ENCODE data around the gene OSTC.

Gene OSTC

DNA sequence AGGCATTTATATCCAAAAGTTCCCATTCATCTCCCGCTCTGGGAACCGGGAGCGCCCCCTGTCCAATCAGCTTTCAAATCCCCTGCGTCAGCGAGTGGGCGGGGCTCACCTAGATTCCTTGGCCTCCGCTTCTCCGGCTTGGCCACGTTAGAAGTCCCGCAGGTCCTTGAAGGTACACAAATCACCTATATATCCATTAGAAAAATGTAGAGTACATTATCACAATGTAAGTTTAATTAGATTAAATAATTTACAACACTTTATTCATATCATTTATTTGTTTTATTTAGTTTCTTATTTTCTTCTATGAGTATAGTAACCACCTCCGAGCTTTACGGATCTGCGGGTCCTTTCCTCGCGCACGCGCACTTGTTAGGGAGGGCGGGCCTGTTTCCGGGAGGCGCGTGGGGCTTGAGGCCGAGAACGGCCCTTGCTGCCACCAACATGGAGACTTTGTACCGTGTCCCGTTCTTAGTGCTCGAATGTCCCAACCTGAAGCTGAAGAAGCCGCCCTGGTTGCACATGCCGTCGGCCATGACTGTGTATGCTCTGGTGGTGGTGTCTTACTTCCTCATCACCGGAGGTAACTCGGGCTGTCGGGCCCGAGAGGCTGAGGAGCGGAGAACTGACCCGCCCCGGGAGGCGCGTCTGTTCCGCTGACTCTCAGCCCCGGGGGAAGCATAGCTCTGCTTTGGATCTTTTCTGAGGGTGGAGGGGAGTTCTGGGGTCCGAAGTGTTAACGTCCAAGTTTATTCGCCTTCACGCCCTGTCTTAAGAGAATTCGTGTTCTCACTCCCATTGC lies at the start of gene OSTC:
TSS of gene OSTC (plus strand) at position 388 of the 802 bp plus-strand sequence. CDS start at position 445, 57 bp downstream.
- TF ChIP-seq CTCF (IDR thresholded peaks at IDR 0.05; ENCODE audit: insufficient read depth, missing control alignments), result no peak
- DNase-seq (ENCODE audit: insufficient read length, low spot score), result peak; percentile 45
- no peak for FAIRE-seq

DNA sequence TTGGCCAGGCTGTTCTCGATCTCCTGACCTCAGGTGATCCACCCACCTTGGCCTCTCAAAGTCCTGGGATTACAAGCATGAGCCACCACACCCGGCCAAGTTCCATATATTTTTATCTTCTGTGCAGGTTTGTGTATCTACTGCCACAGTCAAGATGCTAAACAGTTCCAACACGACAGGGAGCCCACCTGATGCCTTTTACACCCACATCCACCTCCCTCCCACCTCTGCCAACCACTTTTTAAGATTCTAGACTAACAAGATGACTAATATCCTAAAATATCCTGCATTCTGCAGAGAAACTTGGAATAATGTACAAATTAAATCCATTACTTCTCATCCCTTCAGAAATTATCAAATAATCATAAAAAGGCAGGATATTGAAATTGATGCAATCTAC lies 49.3 kb upstream of the OSTC start:
- no peak for TF ChIP-seq CTCF (IDR thresholded peaks at IDR 0.05; ENCODE audit: insufficient read depth, missing control alignments)
- no peak for DNase-seq (ENCODE audit: insufficient read length, low spot score)
- FAIRE-seq, result no peak

DNA sequence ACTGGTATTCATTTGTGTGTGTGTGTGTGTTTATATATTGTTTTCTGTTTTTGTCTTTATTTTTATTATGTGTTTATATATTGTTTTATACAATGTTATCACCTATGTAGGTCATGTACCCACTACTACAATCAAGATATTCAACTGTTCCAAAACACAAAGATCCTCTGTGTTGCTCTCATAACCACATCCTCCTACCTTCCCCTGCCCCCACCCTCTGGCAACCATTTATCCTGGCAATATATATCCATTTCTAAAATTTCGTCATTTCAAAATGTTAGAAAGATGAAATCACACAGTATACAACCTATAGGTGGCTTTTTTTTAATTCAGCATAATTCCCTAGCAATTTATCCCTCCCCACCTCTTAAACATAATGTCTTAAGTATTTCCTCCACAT lies 48.9 kb upstream of the OSTC start:
- FAIRE-seq (no peak), DNase-seq (ENCODE audit: insufficient read length, low spot score) (no peak)
- no peak for TF ChIP-seq CTCF (IDR thresholded peaks at IDR 0.05; ENCODE audit: insufficient read depth, missing control alignments)

DNA sequence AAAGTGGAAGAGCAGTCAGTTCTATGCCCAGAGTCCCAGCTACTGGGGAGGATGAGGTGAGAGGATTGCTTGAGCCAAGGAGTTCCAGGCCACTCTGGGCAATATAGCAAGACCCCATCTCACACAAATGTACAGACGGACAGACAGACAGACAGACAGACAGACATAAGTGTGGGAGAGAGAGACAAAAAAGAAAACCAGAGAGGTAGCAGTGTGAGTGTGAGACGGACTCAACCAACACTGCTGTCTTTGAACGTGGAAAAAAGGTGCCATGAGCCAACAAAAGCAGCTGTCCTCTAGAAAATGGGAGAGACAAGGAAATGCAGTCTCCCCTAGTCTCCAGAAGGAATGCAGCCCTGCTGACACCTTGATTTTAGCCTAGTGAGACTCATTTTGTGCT lies 48.2 kb upstream of the OSTC start:
- FAIRE-seq (no peak), DNase-seq (ENCODE audit: insufficient read length, low spot score) (no peak)
- TF ChIP-seq CTCF (IDR thresholded peaks at IDR 0.05; ENCODE audit: insufficient read depth, missing control alignments), result no peak

DNA sequence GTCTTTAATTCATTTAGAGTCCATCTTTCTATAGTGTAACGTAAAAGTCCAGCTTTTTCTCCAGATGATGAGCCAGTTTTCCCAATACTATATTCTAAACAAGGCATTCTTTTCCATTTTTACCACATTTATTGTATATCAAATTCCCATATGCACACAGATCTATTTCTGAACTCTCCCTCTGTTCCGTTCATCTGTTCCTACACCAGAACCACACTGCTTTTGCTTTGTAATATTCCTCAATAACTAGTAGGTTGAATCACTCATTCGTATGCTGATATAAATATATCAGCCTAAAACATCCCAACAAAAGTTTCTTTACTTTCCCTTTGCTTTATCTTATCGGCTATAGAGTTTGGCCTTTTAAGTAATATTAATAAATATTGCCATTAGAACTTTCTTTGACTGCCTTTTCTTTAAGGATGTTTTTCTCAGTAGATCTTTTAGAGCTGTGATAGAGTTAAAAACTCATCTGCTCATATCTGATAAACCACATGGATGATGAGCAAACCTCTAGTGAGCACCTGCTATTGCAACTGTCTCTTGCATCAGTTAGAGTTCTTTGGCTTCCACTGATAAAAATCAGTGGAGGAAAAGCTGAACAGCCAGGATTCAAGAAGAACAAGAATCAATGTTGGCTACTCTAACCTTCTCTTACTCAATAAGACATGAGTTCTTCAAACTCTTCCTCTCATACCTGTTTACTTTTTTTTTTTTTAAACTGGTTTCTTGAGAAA lies 43.2 kb upstream of the OSTC start:
- DNase-seq (ENCODE audit: insufficient read length, low spot score) (no peak), FAIRE-seq (no peak)
- no peak for TF ChIP-seq CTCF (IDR thresholded peaks at IDR 0.05; ENCODE audit: insufficient read depth, missing control alignments)

GRCh38 chr4:108611365-108611764 lies 39.0 kb upstream of the OSTC start:
- no peak for FAIRE-seq
- DNase-seq (ENCODE audit: insufficient read length, low spot score), result no peak
- TF ChIP-seq CTCF (IDR thresholded peaks at IDR 0.05; ENCODE audit: insufficient read depth, missing control alignments), result no peak

- no peak for TF ChIP-seq CTCF (IDR thresholded peaks at IDR 0.05; ENCODE audit: insufficient read depth, missing control alignments)
- DNase-seq (ENCODE audit: insufficient read length, low spot score), result no peak
- FAIRE-seq, result no peak
Observed at GRCh38 chr4:108612365-108612764, 38.0 kb upstream of the OSTC start.

Measured in D721Med (cell line).